SK-N-SH treated with all-trans-retinoic acid at 6 μM for 48 hours (cell line): ENCODE results near the gene C1orf141.

Experiments
- ATAC-seq: fragments of 200-7000 bp; cut with Tn5 transposase; 3 replicates; pipeline ENCODE4 v1.9.1; 2020; ENCODE audit warnings: mild to moderate bottlenecking, moderate library complexity
- ARNTL ChIP-seq: fragments of 450-650 bp; formaldehyde crosslinking; IDR thresholded peaks from 2 replicates; pipeline ENCODE4 v1.5.0; 2020; ENCODE audit warnings: low read depth, mild to moderate bottlenecking, moderate library complexity, borderline replicate concordance
- BACH2 ChIP-seq: fragments of 250-450 bp; sonication (Bioruptor Pico); IDR thresholded peaks from 2 replicates; pipeline ENCODE4 v1.9.0; 2021; ENCODE audit warnings: mild to moderate bottlenecking, borderline replicate concordance
- CSDC2 ChIP-seq: fragments of 250-450 bp; sonication (Bioruptor Pico); IDR thresholded peaks from 2 replicates; pipeline ENCODE4 v1.5.0; 2020; ENCODE audit warnings: mild to moderate bottlenecking, moderate library complexity
- ESRRG ChIP-seq: fragments of 250-450 bp; sonication (Bioruptor Pico); IDR thresholded peaks from 2 replicates; pipeline ENCODE4 v1.6.1; 2021; ENCODE audit warnings: mild to moderate bottlenecking
- ISL1 ChIP-seq: fragments of 250-450 bp; sonication (Bioruptor Pico); IDR thresholded peaks from 2 replicates; pipeline ENCODE4 v2.1.2; 2022; ENCODE audit warnings: mild to moderate bottlenecking, moderate library complexity
- OSR1 ChIP-seq: fragments of 250-450 bp; sonication (Bioruptor Pico); IDR thresholded peaks from 2 replicates; pipeline ENCODE4 v1.8.0; 2022; ENCODE audit warnings: moderate library complexity, mild to moderate bottlenecking, inconsistent platforms
- PPARA ChIP-seq: fragments of 250-450 bp; sonication (Bioruptor Pico); IDR thresholded peaks from 2 replicates; pipeline ENCODE4 v1.5.0; 2020; ENCODE audit warnings: mild to moderate bottlenecking, borderline replicate concordance
- RARB ChIP-seq: fragments of 250-450 bp; sonication (Bioruptor Pico); IDR thresholded peaks from 2 replicates; pipeline ENCODE4 v1.8.0; 2021; ENCODE audit warnings: mild to moderate bottlenecking, moderate library complexity
- TCF4 ChIP-seq: fragments of 250-450 bp; sonication (Bioruptor Pico); IDR thresholded peaks from 2 replicates; pipeline ENCODE4 v1.8.0; 2021; ENCODE audit warnings: mild to moderate bottlenecking, moderate library complexity, borderline replicate concordance
- TOX ChIP-seq: fragments of 250-450 bp; sonication (Bioruptor Pico); IDR thresholded peaks from 2 replicates; pipeline ENCODE4 v1.8.0; 2021; ENCODE audit warnings: mild to moderate bottlenecking, moderate library complexity, borderline replicate concordance
- ZC3H10 ChIP-seq: fragments of 250-450 bp; sonication (Bioruptor Pico); IDR thresholded peaks from 2 replicates; pipeline ENCODE4 v1.5.1; 2021; ENCODE audit warnings: mild to moderate bottlenecking, moderate library complexity
- ZFP3 ChIP-seq: fragments of 250-450 bp; sonication (Bioruptor Pico); IDR thresholded peaks from 2 replicates; pipeline ENCODE4 v1.5.0; 2020; ENCODE audit warnings: mild to moderate bottlenecking, moderate library complexity
- ZFP30 ChIP-seq: fragments of 450-650 bp; formaldehyde crosslinking; IDR thresholded peaks from 2 replicates; pipeline ENCODE4 v1.5.0; 2022; ENCODE audit warnings: mild to moderate bottlenecking, moderate library complexity
- ZNF70 ChIP-seq: fragments of 450-650 bp; formaldehyde crosslinking; IDR thresholded peaks from 2 replicates; pipeline ENCODE4 v1.5.0; 2020; ENCODE audit warnings: mild to moderate bottlenecking, moderate library complexity
- ZNF8 ChIP-seq: fragments of 450-650 bp; formaldehyde crosslinking; IDR thresholded peaks from 2 replicates; pipeline ENCODE4 v1.5.0; 2020; ENCODE audit warnings: mild to moderate bottlenecking, moderate library complexity
- TF ChIP-seq, protein P1 (sequence below): fragments of 250-450 bp; sonication (Bioruptor Pico); IDR thresholded peaks from 2 replicates; pipeline ENCODE4 v1.5.1; 2020; ENCODE audit warnings: low read depth, mild to moderate bottlenecking, moderate library complexity
- TF ChIP-seq, protein P2 (sequence below): fragments of 250-450 bp; sonication (Bioruptor Pico); IDR thresholded peaks from 2 replicates; pipeline ENCODE4 v1.8.0; 2020; ENCODE audit warnings: mild to moderate bottlenecking, moderate library complexity, borderline replicate concordance
- TF ChIP-seq, protein P3 (sequence below): fragments of 250-450 bp; sonication (Bioruptor Pico); IDR thresholded peaks from 2 replicates; pipeline ENCODE4 v1.5.1; 2021; ENCODE audit warnings: mild to moderate bottlenecking, moderate library complexity
- TF ChIP-seq, protein P4 (sequence below): fragments of 250-450 bp; sonication (Bioruptor Pico); IDR thresholded peaks from 2 replicates; pipeline ENCODE4 v1.8.0; 2021; ENCODE audit warnings: low read depth, mild to moderate bottlenecking, moderate library complexity, borderline replicate concordance

The C1orf141 gene

DNA sequence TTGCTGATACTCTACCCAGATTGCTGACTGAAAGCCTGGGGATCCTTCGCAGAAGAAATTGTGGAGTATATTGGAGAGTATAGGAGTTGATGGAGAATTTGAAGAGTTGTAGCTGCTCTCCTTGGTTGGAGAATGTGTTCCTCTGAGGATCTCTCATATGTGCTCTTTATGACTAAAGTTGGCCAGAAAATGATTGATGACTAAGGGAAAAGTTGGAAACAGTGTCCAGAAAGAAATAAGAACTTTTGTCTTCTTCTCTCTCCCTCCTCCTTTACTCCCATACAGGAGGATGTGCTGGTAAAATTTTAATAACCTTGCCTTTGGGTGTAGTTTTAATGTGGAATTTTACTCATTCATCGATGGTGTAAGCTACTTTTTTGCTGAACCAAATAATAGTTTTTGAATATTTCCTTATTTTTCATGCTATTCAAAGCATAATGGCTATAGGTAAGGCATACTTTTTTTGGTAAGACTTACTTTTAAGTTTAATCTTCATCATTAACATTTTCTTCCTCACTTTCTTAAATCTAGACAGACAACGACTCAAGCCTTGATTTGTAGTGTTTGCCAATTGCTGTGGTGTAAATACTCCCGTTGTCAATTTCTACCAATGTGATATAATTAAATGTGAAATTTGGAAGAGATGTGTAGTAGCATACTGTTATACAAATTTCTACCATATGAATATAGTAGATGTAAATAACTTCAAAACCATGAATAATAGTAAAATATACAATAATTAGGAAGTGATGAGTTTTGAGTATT, 13.7 kb downstream of the C1orf141 start:
- TF ChIP-seq ESRRG (CRISPR knock-in tag): no peak
- no peak for TF ChIP-seq ISL1 (CRISPR knock-in tag)
- no peak for TF ChIP-seq PPARA (CRISPR knock-in tag)
- no peak for TF ChIP-seq OSR1
- no peak for TF ChIP-seq TOX (CRISPR knock-in tag)
- TF ChIP-seq, all 23 proteins: peak for 0
- ATAC-seq: no peak

DNA sequence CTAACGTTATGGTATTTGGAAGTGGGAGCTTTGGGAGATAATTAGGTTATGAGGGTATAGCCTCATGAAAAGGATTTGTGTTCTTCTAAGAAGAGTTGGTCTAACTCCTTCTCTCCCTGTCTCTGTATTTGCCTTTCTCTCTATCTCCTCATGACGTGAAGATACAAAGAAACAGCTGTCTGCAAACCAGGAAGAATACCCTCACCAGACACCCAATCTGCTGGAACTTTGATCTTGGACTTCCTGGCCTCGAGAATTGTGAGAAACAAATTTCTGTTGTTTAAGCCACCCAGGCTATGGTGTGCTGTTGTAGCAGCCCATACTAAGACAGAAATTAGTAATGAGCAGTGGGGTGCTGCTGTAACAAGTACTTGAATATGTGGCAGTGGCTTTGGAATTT, 16.1 kb downstream of the C1orf141 start:
- ATAC-seq: no peak
- no peak for TF ChIP-seq OSR1
- no peak for TF ChIP-seq ZFP3
- no peak for TF ChIP-seq ISL1 (CRISPR knock-in tag)
- TF ChIP-seq ZNF70 (CRISPR knock-in tag): no peak
- TF ChIP-seq, protein P1, sequence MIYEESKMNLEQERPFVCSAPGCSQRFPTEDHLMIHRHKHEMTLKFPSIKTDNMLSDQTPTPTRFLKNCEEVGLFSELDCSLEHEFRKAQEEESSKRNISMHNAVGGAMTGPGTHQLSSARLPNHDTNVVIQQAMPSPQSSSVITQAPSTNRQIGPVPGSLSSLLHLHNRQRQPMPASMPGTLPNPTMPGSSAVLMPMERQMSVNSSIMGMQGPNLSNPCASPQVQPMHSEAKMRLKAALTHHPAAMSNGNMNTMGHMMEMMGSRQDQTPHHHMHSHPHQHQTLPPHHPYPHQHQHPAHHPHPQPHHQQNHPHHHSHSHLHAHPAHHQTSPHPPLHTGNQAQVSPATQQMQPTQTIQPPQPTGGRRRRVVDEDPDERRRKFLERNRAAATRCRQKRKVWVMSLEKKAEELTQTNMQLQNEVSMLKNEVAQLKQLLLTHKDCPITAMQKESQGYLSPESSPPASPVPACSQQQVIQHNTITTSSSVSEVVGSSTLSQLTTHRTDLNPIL (CRISPR knock-in tag): no peak
- TF ChIP-seq, protein P2, sequence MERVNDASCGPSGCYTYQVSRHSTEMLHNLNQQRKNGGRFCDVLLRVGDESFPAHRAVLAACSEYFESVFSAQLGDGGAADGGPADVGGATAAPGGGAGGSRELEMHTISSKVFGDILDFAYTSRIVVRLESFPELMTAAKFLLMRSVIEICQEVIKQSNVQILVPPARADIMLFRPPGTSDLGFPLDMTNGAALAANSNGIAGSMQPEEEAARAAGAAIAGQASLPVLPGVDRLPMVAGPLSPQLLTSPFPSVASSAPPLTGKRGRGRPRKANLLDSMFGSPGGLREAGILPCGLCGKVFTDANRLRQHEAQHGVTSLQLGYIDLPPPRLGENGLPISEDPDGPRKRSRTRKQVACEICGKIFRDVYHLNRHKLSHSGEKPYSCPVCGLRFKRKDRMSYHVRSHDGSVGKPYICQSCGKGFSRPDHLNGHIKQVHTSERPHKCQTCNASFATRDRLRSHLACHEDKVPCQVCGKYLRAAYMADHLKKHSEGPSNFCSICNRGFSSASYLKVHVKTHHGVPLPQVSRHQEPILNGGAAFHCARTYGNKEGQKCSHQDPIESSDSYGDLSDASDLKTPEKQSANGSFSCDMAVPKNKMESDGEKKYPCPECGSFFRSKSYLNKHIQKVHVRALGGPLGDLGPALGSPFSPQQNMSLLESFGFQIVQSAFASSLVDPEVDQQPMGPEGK (CRISPR knock-in tag): no peak
- TF ChIP-seq ARNTL: no peak
- TF ChIP-seq RARB (CRISPR knock-in tag): no peak
- TF ChIP-seq CSDC2: no peak
- TF ChIP-seq ESRRG (CRISPR knock-in tag): no peak
- no peak for TF ChIP-seq ZNF8 (CRISPR knock-in tag)
- no peak for TF ChIP-seq BACH2 (CRISPR knock-in tag)
- TF ChIP-seq PPARA (CRISPR knock-in tag): no peak
- no peak for TF ChIP-seq TOX (CRISPR knock-in tag)

DNA sequence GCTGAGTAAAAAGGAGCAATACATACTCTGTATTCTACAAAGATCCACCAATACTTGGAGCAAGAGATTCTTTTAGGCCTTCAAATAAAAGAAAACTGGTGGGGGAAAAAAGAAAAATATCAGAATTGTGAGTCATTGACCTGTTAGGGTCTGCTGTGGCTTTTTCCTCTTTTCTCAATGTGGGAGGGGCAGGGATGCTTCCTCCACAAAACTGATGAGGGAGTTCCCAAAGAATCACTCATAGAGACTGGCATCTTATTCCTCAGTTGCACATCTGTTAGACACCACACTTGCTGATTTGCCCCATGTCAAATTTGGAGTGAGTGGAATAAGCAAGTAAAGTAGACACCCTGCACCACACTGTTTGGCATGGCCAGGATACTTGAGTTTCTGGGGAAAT, 16.6 kb downstream of the C1orf141 start:
- ATAC-seq: no peak
- TF ChIP-seq, protein P3, sequence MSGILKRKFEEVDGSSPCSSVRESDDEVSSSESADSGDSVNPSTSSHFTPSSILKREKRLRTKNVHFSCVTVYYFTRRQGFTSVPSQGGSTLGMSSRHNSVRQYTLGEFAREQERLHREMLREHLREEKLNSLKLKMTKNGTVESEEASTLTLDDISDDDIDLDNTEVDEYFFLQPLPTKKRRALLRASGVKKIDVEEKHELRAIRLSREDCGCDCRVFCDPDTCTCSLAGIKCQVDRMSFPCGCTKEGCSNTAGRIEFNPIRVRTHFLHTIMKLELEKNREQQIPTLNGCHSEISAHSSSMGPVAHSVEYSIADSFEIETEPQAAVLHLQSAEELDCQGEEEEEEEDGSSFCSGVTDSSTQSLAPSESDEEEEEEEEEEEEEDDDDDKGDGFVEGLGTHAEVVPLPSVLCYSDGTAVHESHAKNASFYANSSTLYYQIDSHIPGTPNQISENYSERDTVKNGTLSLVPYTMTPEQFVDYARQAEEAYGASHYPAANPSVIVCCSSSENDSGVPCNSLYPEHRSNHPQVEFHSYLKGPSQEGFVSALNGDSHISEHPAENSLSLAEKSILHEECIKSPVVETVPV: no peak
- TF ChIP-seq ZC3H10 (no peak), ZFP30 (no peak), CSDC2 (no peak), ESRRG (CRISPR knock-in tag) (no peak), ZNF70 (CRISPR knock-in tag) (no peak), TCF4 (CRISPR knock-in tag) (no peak)
- TF ChIP-seq, protein P4, sequence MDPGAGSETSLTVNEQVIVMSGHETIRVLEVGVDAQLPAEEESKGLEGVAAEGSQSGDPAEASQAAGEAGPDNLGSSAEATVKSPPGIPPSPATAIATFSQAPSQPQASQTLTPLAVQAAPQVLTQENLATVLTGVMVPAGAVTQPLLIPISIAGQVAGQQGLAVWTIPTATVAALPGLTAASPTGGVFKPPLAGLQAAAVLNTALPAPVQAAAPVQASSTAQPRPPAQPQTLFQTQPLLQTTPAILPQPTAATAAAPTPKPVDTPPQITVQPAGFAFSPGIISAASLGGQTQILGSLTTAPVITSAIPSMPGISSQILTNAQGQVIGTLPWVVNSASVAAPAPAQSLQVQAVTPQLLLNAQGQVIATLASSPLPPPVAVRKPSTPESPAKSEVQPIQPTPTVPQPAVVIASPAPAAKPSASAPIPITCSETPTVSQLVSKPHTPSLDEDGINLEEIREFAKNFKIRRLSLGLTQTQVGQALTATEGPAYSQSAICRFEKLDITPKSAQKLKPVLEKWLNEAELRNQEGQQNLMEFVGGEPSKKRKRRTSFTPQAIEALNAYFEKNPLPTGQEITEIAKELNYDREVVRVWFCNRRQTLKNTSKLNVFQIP (CRISPR knock-in tag): no peak
- TF ChIP-seq, protein P1 (CRISPR knock-in tag): no peak

DNA sequence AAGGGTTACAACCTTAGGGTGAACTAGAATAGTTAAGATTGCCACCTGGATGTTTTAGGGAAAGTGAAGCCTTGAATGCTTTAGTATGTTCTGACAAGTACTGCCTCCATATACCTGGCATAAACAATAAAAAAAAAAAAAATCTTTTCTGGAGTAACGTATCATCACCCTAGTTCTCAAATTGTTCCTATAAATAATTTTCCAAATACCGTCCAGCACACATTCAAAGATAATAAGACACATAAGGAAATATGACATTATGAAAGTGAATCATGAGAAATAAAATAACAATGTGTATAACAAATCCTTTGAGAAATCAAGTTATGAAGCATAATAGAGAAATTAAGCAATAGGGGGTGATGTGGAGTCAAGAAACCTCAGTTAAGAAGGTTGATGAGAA, 20.6 kb downstream of the C1orf141 start:
- no peak for ATAC-seq
- no peak for TF ChIP-seq CSDC2
- TF ChIP-seq, protein P4 (CRISPR knock-in tag): no peak
